Kidney epithelial cell (primary cell): ENCODE data around the gene RXRA. TPM values are rescaled to one million over a fixed set of nuclear protein-coding genes. Genes with fewer than 3 reads are reported as not detected.

Source experiments
- DNase-seq: peaks from one replicate; pipeline ENCODE4 v3.0.0-alpha.2; 2010; ENCODE audit warnings: low read depth
- H3K27me3 ChIP-seq: 2 replicates; pipeline ENCODE4 v1.6.0; 2011; ENCODE audit warnings: low read length; ENCODE audit not compliant: control insufficient read depth, insufficient read depth
- H3K36me3 ChIP-seq: 2 replicates; pipeline ENCODE4 v1.5.1; 2011; ENCODE audit warnings: low read length; ENCODE audit not compliant: control insufficient read depth, insufficient read depth
- H3K4me3 ChIP-seq: 2 replicates; pipeline ENCODE4 v1.5.1; 2011; ENCODE audit warnings: low read depth, mild to moderate bottlenecking, control low read depth, low read length
- CTCF ChIP-seq: IDR thresholded peaks from 2 replicates; pipeline ENCODE4 v1.5.1; 2011; ENCODE audit warnings: mild to moderate bottlenecking, moderate library complexity, low read length, control low read depth, inconsistent platforms; ENCODE audit not compliant: insufficient read depth, poor library complexity, severe bottlenecking
- total RNA-seq: library from RNA; depleted of rRNA; stranded (reverse); fragments of >200 nt; gene quantifications from 2 replicates; pipeline ENCODE4 v1.2.3, GENCODE V29; 2015

RXRA gene
- total RNA-seq, 1 donor from 2014 or later, result 15.0 TPM

GRCh38 chr9:134343637-134344036 lies 17.4 kb downstream of the RXRA start:
- no peak for DNase-seq
- Histone ChIP-seq H3K4me3 (no peak overlapping the region), H3K36me3 (no peaks in the 10 kb centered on the region), H3K27me3 (no peaks in the 10 kb centered on the region)
- TF ChIP-seq CTCF, result no peak

- TF ChIP-seq CTCF, result no peak
Measured at GRCh38 chr9:134344068-134344799, 18.0 kb downstream of the RXRA start.

GRCh38 chr9:134344800-134345310 lies 18.6 kb downstream of the RXRA start:
- H3K36me3 ChIP-seq, result no peaks in the 10 kb centered on the region

More at GRCh38 chr9:134344068-134344799, 18.0 kb downstream of the RXRA start:
- H3K27me3 ChIP-seq, result no peaks in the 10 kb centered on the region
- no peak for DNase-seq
- no peak overlapping the region for H3K4me3 ChIP-seq
- H3K36me3 ChIP-seq, result no peaks in the 10 kb centered on the region

GRCh38 chr9:134345737-134346136 lies 19.5 kb downstream of the RXRA start:
- Histone ChIP-seq H3K27me3 (no peaks in the 10 kb centered on the region), H3K36me3 (no peaks in the 10 kb centered on the region), H3K4me3 (no peak overlapping the region)
- DNase-seq, result no peak
- no peak for TF ChIP-seq CTCF

More at GRCh38 chr9:134344800-134345310, 18.6 kb downstream of the RXRA start:
- no peak for TF ChIP-seq CTCF
- DNase-seq, result no peak
- Histone ChIP-seq H3K27me3 (no peaks in the 10 kb centered on the region), H3K4me3 (no peak overlapping the region)

- Histone ChIP-seq H3K36me3 (no peaks in the 10 kb centered on the region), H3K4me3 (no peak overlapping the region), H3K27me3 (no peaks in the 10 kb centered on the region)
- DNase-seq, result no peak
- no peak for TF ChIP-seq CTCF
Measured at GRCh38 chr9:134346151-134346550, 19.9 kb downstream of the RXRA start.
